Neural crest cell (in vitro differentiated cells): ENCODE measurements around the gene KATNIP. TPM values are rescaled to one million over a fixed set of nuclear protein-coding genes. Genes with fewer than 3 reads are reported as not detected.

Experiments used
- DNase-seq: peaks from one replicate; pipeline ENCODE4 v3.0.0; 2021; ENCODE audit warnings: low read depth, mixed read lengths, low spot score
- H3K27ac Mint-ChIP-seq: one replicate; pipeline ENCODE4 v1.8.0; 2021; ENCODE audit warnings: mild to moderate bottlenecking, mixed read lengths; ENCODE audit not compliant: unreplicated experiment
- H3K27me3 Mint-ChIP-seq: 2 replicates; pipeline ENCODE4 v1.8.0; 2021; ENCODE audit warnings: low read depth, mild to moderate bottlenecking, mixed read lengths
- H3K36me3 Mint-ChIP-seq: 2 replicates; pipeline ENCODE4 v1.8.0; 2021; ENCODE audit warnings: low read depth, mild to moderate bottlenecking, mixed read lengths
- H3K4me1 Mint-ChIP-seq: 2 replicates; pipeline ENCODE4 v1.8.0; 2021; ENCODE audit warnings: mixed read lengths
- H3K4me3 Mint-ChIP-seq: one replicate; pipeline ENCODE4 v1.8.0; 2021; ENCODE audit warnings: mild to moderate bottlenecking, mixed read lengths
- H3K9me3 Mint-ChIP-seq: 2 replicates; pipeline ENCODE4 v1.8.0; 2021; ENCODE audit warnings: mixed read lengths
- total RNA-seq: library from RNA; stranded (reverse); gene quantifications from 2 replicates; pipeline ENCODE4 v1.2.1, GENCODE V29; 2021
- TF ChIP-seq, protein P1 (sequence below): fragments of 200-600 bp; sonication (generic); conservative IDR thresholded peaks from 2 replicates; pipeline ENCODE4 v1.5.0; 2021; ENCODE audit warnings: antibody characterized with exemption, mild to moderate bottlenecking

KATNIP gene
- total RNA-seq, 1 donor from 2014 or later, result 27.6 TPM

DNA sequence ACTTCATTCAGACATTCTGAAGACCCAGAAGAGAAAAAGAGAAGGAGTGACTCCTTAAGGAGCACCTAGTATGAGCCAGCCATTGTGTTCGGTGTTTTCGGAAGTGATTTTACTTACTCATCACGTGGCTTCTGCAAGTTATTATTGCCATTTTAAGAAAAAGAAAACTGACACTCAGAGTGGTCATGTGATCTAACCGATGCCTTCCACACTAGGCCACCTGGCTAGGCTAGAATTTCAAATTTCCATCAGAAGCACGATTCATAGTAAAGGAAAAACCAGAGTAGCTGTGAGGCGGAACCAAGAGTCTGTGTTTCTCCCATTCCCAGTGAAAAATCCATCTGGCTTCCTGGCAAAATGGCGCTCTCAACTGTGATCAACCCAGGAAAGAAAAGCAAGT, 32.3 kb upstream of the KATNIP start:
- no peaks in the 10 kb centered on the region for H3K4me1 Mint-ChIP-seq
- no peak overlapping the region for H3K4me3 Mint-ChIP-seq
- H3K36me3 Mint-ChIP-seq, result peaks cover 5% of the 10 kb centered on the region
- no peaks in the 10 kb centered on the region for H3K9me3 Mint-ChIP-seq
- H3K27me3 Mint-ChIP-seq, result no peaks in the 10 kb centered on the region
- no peak for DNase-seq
- TF ChIP-seq, protein P1, sequence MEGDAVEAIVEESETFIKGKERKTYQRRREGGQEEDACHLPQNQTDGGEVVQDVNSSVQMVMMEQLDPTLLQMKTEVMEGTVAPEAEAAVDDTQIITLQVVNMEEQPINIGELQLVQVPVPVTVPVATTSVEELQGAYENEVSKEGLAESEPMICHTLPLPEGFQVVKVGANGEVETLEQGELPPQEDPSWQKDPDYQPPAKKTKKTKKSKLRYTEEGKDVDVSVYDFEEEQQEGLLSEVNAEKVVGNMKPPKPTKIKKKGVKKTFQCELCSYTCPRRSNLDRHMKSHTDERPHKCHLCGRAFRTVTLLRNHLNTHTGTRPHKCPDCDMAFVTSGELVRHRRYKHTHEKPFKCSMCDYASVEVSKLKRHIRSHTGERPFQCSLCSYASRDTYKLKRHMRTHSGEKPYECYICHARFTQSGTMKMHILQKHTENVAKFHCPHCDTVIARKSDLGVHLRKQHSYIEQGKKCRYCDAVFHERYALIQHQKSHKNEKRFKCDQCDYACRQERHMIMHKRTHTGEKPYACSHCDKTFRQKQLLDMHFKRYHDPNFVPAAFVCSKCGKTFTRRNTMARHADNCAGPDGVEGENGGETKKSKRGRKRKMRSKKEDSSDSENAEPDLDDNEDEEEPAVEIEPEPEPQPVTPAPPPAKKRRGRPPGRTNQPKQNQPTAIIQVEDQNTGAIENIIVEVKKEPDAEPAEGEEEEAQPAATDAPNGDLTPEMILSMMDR, result no peak
- no peak overlapping the region for H3K27ac Mint-ChIP-seq

DNA sequence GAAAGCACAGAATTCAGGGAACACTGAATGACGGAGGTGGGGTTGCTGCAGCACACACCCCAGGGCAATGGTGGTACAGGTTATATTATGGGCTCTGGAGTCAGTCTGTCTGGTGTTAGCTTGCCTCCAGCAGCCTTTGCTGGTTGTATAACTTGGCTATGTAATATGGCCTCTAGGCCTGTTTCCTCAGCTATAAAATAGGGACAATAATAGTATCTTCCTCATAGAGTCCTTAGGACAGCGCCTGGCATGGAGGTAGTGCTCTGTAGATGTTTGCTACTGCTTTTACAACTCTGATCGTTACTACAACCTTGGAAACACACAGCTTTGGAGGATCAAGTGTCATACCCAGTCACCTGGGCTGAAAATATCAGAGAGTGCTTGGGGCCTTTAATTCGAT, 31.7 kb upstream of the KATNIP start:
- Mint-ChIP-seq H3K4me3 (no peak overlapping the region), H3K9me3 (no peaks in the 10 kb centered on the region), H3K4me1 (no peaks in the 10 kb centered on the region), H3K36me3 (peaks cover 9% of the 10 kb centered on the region), H3K27ac (no peak overlapping the region), H3K27me3 (no peaks in the 10 kb centered on the region)
- DNase-seq, result no peak
- TF ChIP-seq, protein P1, result no peak

DNA sequence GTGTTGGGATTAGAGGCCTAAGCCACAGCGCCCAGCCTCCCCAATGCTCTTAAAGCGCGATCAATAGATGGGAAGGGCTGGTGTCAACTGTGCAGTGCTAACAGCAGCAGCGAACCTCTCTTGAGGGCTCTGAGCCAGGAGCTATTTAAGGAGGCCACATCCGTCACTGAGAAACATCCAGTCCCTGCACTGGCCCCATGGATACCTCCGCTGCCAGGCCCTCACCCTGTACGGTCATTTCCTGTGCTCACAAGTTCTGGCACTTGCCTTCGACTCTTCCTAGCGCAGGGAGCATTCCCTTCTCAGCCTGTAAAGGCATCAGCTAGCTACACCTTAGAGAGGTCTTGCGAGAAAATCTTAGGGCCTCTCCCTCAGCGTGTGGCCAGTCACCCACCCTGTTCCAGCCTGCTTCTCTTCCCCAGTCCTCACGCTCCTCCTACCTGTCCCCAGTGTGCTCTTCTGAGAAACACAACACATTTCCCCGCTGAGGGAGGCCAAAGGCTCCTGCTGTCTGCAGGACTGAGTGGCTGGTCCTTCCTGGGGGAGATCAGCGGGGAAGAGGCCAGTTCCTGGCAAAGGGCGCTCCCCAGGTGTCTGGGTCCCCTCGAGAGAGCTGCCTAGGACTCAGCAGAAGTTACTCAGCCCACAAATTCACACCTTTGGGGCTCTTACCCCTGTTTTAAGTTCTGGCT, 28.8 kb upstream of the KATNIP start:
- Mint-ChIP-seq H3K27ac (peak overlapping the region; percentile 78), H3K4me3 (no peak overlapping the region), H3K9me3 (no peaks in the 10 kb centered on the region), H3K4me1 (no peaks in the 10 kb centered on the region), H3K27me3 (no peaks in the 10 kb centered on the region), H3K36me3 (peaks cover 4% of the 10 kb centered on the region)
- TF ChIP-seq, protein P1, result no peak
- DNase-seq, result no peak

DNA sequence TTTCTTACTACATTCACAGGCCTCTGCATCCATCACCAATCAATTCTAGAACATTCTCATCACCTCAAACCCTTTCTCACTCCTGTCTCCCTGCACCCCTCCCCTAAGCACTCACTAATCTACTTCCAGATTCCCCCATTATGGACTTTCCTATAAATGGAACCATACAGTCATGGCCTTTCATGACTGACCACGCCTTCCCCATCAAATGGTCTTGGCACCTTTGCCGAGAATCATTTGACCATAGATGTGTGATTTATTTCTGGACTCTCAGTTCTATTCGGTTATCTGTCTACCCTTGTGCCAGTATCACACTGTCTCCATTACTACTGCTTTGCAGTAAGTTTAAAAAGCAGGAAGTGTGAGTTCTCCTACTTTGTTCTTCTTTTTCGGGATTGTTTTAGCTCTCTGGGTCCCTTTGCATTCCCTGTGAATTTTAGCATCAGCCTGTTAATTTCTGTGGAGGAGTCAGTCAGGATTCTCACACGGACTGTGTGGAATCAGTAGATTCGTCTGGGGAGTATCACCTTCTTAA, 27.7 kb upstream of the KATNIP start:
- H3K27ac Mint-ChIP-seq, result no peak overlapping the region

DNA sequence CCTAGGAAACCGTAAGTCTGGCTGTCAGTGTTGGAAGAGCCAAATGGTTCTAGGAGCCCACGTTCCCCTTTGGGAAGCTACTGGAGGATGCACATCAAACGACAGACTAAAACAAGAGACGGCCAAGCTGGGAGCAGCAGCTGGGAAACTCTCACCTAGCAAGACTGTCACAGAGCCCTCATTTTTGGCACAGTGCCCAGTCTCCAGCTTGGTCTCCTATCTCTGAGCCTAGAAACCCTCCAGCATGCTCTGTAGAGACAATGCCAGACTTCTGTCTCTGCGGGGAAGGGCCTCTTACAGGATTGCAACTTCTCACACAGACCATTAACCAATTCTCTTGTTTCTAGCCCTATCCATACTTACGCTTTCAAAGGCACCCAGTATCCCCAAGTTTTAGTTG, 23.8 kb upstream of the KATNIP start:
- TF ChIP-seq, protein P1, result no peak
- no peaks in the 10 kb centered on the region for H3K27me3 Mint-ChIP-seq
- H3K9me3 Mint-ChIP-seq, result no peaks in the 10 kb centered on the region
- H3K36me3 Mint-ChIP-seq, result peaks cover 10% of the 10 kb centered on the region
- DNase-seq, result no peak
- H3K27ac Mint-ChIP-seq, result no peak overlapping the region
- H3K4me3 Mint-ChIP-seq, result no peak overlapping the region
- no peaks in the 10 kb centered on the region for H3K4me1 Mint-ChIP-seq

More for the DNA sequence above, 27.7 kb upstream of the KATNIP start:
- Mint-ChIP-seq H3K36me3 (peaks cover 4% of the 10 kb centered on the region), H3K4me3 (no peak overlapping the region), H3K27me3 (no peaks in the 10 kb centered on the region), H3K9me3 (no peaks in the 10 kb centered on the region), H3K4me1 (no peaks in the 10 kb centered on the region)
- TF ChIP-seq, protein P1, result no peak
- DNase-seq, result no peak
